Breast epithelium (tissue), 4 donors: ENCODE measurements around the gene CUEDC2. TPM values are rescaled to one million over a fixed set of nuclear protein-coding genes. Genes with fewer than 3 reads are reported as not detected.

Source experiments
- DNase-seq, 2 donors: peaks; one replicate each; pipeline ENCODE4 v3.0.0-alpha.2; 2019; ENCODE audit warnings: low spot score in 2 of 2
- H3K27ac ChIP-seq, 2 donors: fragments of 200-600 bp; sonication (generic) in 1 of 2; one replicate each; pipeline ENCODE4 v1.5.1; 2016 to 2019; ENCODE audit warnings: mild to moderate bottlenecking in 1 of 2
- H3K27me3 ChIP-seq, 2 donors: fragments of 200-600 bp; sonication (generic) in 1 of 2; one replicate each; pipeline versions ENCODE4 v1.5.1 to v1.6.0; 2017 to 2019; ENCODE audit warnings: control low read depth in 1 of 2, mild to moderate bottlenecking in 1 of 2
- H3K36me3 ChIP-seq: fragments of 200-600 bp; one replicate; pipeline ENCODE4 v1.5.1; 2019
- H3K4me1 ChIP-seq, 2 donors: fragments of 200-600 bp; sonication (generic); one replicate each; pipeline ENCODE4 v1.5.1; 2016 to 2019; ENCODE audit warnings: control low read depth in 1 of 2
- H3K4me3 ChIP-seq, 3 donors: fragments of 200-600 bp; sonication (generic); 1 replicate in 2 of 3; 2 replicates in 1 of 3; pipeline ENCODE4 v1.5.1; 2016 to 2019; ENCODE audit warnings: mild to moderate bottlenecking in 3 of 3, moderate library complexity in 2 of 3
- H3K9me3 ChIP-seq, 2 donors: fragments of 200-600 bp; sonication (generic) in 1 of 2; one replicate each; pipeline ENCODE4 v1.5.1; 2016 to 2019; ENCODE audit warnings: control low read depth in 1 of 2
- POLR2A ChIP-seq: fragments of 450-650 bp; IDR thresholded peaks from one replicate; pipeline ENCODE4 v1.6.1; 2016; ENCODE audit warnings: antibody characterized with exemption, mild to moderate bottlenecking, moderate library complexity
- POLR2AphosphoS5 ChIP-seq, 3 donors: sonication (generic); formaldehyde crosslinking; IDR thresholded peaks; one replicate each; pipeline ENCODE4 v1.6.1; 2017; ENCODE audit warnings: antibody characterized with exemption in 3 of 3
- intact Hi-C: fragments of 100-400 bp; cut with DNase I; formaldehyde crosslinking; loops from one replicate; pipeline ENCODE4 v1.15.1; 2023; ENCODE audit warnings: low total_unique reads
- total RNA-seq, 3 donors: library from RNA; depleted of rRNA; stranded (reverse); fragments of >200 nt; gene quantifications; one replicate each; pipeline ENCODE4 v1.1.0, GENCODE V29; 2016
- TF ChIP-seq, protein P1 (sequence below), 3 donors: fragments of 450-650 bp; IDR thresholded peaks; one replicate each; pipeline ENCODE4 v1.5.1; 2016 to 2017; ENCODE audit warnings: antibody characterized with exemption in 3 of 3, mild to moderate bottlenecking in 3 of 3, moderate library complexity in 3 of 3

Gene CUEDC2
- total RNA-seq, 3 donors from 2014 or later: 49.8 to 54.4 (median 50.3) TPM

DNA sequence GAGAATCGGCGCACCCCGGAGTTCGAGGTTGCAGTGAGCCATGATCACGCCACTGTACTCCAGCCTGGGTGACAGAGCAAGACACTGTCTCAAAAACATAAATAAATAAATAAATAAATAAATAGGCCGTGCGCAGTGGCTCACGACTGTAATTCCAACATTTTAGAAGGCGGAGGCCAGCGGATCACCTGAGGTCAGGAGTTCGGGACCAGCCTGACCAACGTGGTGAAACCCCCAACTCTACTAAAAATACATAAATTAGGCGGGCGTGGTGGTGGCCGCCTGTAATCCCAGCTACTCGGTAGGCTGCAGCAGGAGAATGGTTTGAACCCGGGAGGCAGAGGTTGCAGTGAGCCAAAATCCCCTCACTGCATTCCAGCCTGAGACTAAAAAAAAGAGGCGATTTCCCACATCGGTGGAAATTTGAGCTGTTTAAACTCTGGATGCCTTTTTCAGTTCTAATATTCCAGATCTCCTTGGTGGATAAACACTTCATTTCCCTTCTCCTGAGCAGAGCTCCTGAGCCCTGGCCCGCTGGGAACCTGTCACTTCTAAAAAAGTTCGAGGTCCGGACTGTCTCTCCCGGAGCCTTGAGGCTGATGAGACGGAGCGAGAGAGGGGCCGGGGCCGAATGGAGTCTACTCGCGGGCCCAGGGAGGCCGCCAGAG, 38.8 kb downstream of the CUEDC2 start:
- peak overlapping the region; percentile 96 to 97 for H3K27ac ChIP-seq
- H3K9me3 ChIP-seq: no peaks in the 10 kb centered on the region
- no peaks in the 10 kb centered on the region for H3K36me3 ChIP-seq
- H3K4me3 ChIP-seq: peak overlapping the region; percentile 63 to 82 (median 73)
- H3K27me3 ChIP-seq: no peaks in the 10 kb centered on the region
- intact Hi-C loops: loop anchor here (2.0 kb wide), 1 partner anchor 89 kb away; no protein-coding TSS in a partner anchor
- peak in 1 of 2 donors; percentile 80 for DNase-seq
- peaks cover 0 to 11% of the 10 kb centered on the region in 2 donors for H3K4me1 ChIP-seq
- TF ChIP-seq POLR2A (no peak), POLR2AphosphoS5 (IDR thresholded peaks at IDR 0.05) (no peak)
- TF ChIP-seq, protein P1, sequence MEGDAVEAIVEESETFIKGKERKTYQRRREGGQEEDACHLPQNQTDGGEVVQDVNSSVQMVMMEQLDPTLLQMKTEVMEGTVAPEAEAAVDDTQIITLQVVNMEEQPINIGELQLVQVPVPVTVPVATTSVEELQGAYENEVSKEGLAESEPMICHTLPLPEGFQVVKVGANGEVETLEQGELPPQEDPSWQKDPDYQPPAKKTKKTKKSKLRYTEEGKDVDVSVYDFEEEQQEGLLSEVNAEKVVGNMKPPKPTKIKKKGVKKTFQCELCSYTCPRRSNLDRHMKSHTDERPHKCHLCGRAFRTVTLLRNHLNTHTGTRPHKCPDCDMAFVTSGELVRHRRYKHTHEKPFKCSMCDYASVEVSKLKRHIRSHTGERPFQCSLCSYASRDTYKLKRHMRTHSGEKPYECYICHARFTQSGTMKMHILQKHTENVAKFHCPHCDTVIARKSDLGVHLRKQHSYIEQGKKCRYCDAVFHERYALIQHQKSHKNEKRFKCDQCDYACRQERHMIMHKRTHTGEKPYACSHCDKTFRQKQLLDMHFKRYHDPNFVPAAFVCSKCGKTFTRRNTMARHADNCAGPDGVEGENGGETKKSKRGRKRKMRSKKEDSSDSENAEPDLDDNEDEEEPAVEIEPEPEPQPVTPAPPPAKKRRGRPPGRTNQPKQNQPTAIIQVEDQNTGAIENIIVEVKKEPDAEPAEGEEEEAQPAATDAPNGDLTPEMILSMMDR (IDR thresholded peaks at IDR 0.05): no peak

DNA sequence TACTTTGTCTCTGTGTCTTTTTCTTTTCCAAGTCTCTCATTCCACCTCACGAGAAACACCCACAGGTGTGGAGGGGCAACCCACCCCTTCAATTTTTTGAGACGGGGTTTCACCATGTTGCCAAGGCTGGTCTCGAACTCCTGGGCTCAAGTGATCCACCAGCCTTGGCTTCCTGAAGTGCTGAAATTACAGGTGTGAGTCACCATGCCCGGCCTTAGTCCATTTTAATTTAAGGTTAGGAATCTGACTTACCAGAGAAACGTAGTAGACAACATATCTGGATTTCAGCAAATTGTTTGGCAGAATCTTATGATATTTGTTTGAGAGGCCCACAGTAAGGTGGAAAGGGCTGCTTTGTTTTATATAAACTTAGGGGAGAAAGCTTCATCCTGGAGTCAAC, 40.1 kb downstream of the CUEDC2 start:
- no peaks in the 10 kb centered on the region for H3K9me3 ChIP-seq
- peaks cover 0 to 11% of the 10 kb centered on the region in 2 donors for H3K4me1 ChIP-seq
- intact Hi-C loops: loop anchor here (2.0 kb wide), 1 partner anchor 90 kb away; no protein-coding TSS in a partner anchor
- no peak for DNase-seq
- TF ChIP-seq, protein P1 (IDR thresholded peaks at IDR 0.05): no peak
- no peak for TF ChIP-seq POLR2A
- no peak for TF ChIP-seq POLR2AphosphoS5 (IDR thresholded peaks at IDR 0.05)
- no peaks in the 10 kb centered on the region for H3K27me3 ChIP-seq
- H3K27ac ChIP-seq: no peak overlapping the region
- no peaks in the 10 kb centered on the region for H3K36me3 ChIP-seq
- no peak overlapping the region for H3K4me3 ChIP-seq

DNA sequence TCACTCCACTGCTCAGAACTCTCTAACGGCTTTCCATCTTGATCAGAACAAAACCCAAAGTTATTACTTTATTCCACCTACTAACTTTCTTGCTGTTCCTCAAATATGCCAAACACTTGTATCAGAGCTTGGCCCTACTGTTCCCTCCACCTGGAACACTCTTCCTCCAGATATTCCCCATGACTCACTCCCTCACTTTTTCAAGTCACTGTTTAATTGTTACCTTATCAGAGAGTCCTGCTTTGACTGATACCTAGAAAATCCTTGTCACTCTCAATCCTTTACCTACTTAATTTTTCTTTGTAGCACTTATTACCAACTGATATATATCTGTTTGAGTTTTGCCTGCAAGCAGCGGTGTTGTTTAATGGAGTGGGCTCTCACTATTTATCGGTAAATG, 42.5 kb downstream of the CUEDC2 start:
- Histone ChIP-seq H3K9me3 (no peaks in the 10 kb centered on the region), H3K27ac (no peak overlapping the region), H3K4me1 (no peaks in the 10 kb centered on the region), H3K27me3 (no peaks in the 10 kb centered on the region), H3K36me3 (no peaks in the 10 kb centered on the region), H3K4me3 (no peak overlapping the region)
- DNase-seq: no peak
- intact Hi-C loops: no loop called here
- TF ChIP-seq POLR2A (no peak), POLR2AphosphoS5 (IDR thresholded peaks at IDR 0.05) (no peak)
- TF ChIP-seq, protein P1 (IDR thresholded peaks at IDR 0.05): no peak

DNA sequence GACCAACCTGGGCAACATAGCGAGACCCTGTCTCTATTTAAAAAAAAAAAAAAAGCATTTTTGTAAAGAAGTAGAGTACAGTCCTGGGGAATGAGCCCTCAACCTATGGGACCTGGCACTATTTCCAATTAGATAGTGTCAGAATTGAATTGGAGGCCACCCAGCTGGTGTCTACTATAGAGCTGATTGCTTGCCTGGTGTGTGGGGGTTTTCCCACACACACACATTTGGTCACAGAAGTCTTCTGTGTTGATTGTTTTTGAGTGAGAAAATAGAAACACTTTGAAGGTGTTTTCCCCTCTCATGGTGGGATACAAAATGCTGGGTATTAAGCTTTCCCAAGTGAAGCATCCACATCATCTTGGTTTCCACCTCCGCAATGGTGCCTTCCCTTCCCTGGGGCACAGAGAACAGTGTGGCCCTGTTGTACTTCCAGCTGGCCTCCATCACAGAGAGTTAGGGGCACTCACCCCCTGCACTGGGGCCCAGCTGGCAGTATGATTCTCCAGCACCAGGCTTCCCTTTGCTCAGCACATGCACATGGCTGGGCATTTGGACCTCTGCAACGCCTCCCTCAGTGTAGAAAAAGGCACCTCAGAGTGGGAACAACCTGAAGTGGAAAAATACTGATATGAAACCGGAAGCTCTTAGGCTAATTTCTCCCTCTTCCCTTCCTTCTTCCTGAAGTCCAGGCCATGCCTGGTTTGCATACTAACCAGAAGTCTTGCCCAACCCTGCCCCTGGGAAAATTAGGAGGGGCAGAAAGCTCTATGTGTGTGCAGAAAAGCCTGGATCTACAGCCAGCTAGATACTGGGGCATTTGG, 47.6 kb downstream of the CUEDC2 start:
- H3K27ac ChIP-seq: peak overlapping the region in 1 of 2 donors; percentile 3
- H3K27me3 ChIP-seq: no peaks in the 10 kb centered on the region
- H3K4me3 ChIP-seq: no peak overlapping the region
- no peaks in the 10 kb centered on the region for H3K36me3 ChIP-seq
- no peaks in the 10 kb centered on the region for H3K9me3 ChIP-seq
- no peaks in the 10 kb centered on the region for H3K4me1 ChIP-seq
- TF ChIP-seq, protein P1 (IDR thresholded peaks at IDR 0.05): no peak
- no peak for TF ChIP-seq POLR2AphosphoS5 (IDR thresholded peaks at IDR 0.05)
- TF ChIP-seq POLR2A: no peak
- DNase-seq: no peak
- intact Hi-C loops: no loop called here

DNA sequence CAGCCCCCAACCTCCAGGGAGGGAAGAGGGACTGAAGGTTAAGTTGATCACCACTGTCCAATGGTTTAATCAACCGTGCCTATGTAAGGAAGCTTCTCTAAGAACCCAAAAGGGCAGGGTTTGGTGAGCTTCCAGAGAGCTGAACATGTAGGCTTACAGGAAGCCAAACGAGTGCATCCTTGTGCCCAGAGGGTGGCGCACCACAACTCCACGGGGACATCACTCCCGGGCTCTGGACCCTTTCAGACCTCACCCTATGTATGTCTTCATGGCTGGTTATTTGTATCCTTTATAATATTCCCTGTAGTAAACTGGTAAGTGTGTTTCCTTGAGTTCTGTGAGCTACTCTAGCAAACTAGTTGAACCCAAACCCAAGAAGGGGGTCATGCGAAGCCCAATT, 48.3 kb downstream of the CUEDC2 start:
- Histone ChIP-seq H3K4me1 (no peaks in the 10 kb centered on the region), H3K27ac (no peak overlapping the region), H3K4me3 (no peak overlapping the region), H3K27me3 (no peaks in the 10 kb centered on the region), H3K9me3 (no peaks in the 10 kb centered on the region), H3K36me3 (peaks cover 3% of the 10 kb centered on the region)
- intact Hi-C loops: no loop called here
- TF ChIP-seq POLR2A (no peak), POLR2AphosphoS5 (IDR thresholded peaks at IDR 0.05) (no peak)
- TF ChIP-seq, protein P1 (IDR thresholded peaks at IDR 0.05): no peak
- DNase-seq: no peak
